ENCODE data around the gene C1orf35. TPM values are rescaled to one million over a fixed set of nuclear protein-coding genes. Genes with fewer than 3 reads are reported as not detected.

C1orf35 gene
- total and polyA plus RNA-seq, 9 of the 15 experiments (the other 6 are each of a cell fraction or from before 2014, with no cell fraction given): 3.2 to 48.7 (median 12.5) TPM

DNA sequence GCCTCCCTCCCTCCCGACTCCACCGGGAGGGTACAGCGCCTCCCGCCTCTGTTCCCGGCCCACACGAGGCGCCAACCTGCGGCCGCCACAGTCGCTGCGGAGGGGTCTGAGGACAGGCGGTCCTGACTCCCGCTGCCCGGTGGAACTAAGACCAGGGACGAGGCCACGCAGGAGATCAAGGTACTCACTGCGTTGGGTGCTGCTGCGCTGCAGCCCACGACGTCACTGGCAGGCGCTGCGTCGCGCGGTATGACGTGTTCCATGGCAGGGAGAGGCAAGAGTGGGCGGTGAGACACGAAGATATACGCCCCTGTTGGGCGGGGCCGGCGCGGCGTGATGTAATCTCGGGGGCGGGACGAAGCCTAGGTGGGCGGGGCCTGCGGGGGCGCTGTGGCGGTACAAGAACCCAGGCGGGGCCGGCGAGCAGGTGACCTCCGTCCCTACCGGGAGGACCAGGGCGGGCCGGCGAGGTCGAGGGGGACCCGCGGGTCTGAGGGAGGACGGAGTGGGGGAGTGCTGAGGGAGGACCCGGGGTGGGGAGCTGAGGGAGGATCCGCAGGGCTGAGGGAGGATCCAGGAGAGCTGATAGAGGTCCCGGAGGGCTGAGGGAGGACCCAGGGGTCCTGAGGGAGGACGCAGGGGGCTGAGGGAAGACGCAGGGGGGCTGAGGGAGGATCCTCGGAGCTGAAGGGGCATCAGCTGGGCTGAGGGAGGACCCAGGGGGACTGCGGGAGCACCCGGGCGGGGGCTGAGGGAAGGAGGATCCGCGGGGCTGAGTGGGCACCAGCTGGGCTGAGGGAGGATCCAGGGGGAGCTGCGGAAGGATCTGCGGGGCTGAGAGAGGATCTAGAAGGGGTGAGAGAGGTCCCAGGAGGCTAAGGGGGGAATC lies 6.2 kb upstream of the C1orf35 start, which contains the start of gene MRPL55 (continued):
- TF ChIP-seq, protein P1, sequence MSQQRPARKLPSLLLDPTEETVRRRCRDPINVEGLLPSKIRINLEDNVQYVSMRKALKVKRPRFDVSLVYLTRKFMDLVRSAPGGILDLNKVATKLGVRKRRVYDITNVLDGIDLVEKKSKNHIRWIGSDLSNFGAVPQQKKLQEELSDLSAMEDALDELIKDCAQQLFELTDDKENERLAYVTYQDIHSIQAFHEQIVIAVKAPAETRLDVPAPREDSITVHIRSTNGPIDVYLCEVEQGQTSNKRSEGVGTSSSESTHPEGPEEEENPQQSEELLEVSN (IDR thresholded peaks at IDR 0.05; ENCODE audit: borderline replicate concordance in 1 of 2, extremely low read depth in 1 of 2, insufficient read depth in 1 of 2, insufficient read length in 1 of 2, low read depth in 1 of 2, low read length in 1 of 2, poor library complexity in 1 of 2, severe bottlenecking in 1 of 2): peak; percentile 33 to 84
- no peak; the same call in 1 of the 2 replicates for TF ChIP-seq MITF (IDR thresholded peaks at IDR 0.05)
- TF ChIP-seq GTF2E2 (tag; IDR thresholded peaks at IDR 0.05): peak; percentile 64; the same call in 1 of the 2 replicates
- TF ChIP-seq MEIS2 (IDR thresholded peaks at IDR 0.05; ENCODE audit: partially characterized antibody): peak; percentile 80
- peak; percentile 100 for TF ChIP-seq CREB1 (IDR thresholded peaks at IDR 0.05)
- TF ChIP-seq CREB1 (CRISPR knock-in tag; IDR thresholded peaks at IDR 0.05): peak; percentile 100
- TF ChIP-seq LCOR (CRISPR knock-in tag; IDR thresholded peaks at IDR 0.05): peak; percentile 14; the same call in 1 of the 2 replicates
- no peak for TF ChIP-seq ZNF282 (CRISPR knock-in tag; IDR thresholded peaks at IDR 0.05)
- no peak for TF ChIP-seq DEAF1 (CRISPR knock-in tag; IDR thresholded peaks at IDR 0.05)
- TF ChIP-seq PHF8 (IDR thresholded peaks at IDR 0.05; ENCODE audit: borderline replicate concordance, low read length): peak; percentile 100
- TF ChIP-seq ZNF143 (CRISPR knock-in tag; IDR thresholded peaks at IDR 0.05): no peak
- TF ChIP-seq ZNF696 (CRISPR knock-in tag; conservative IDR thresholded peaks at IDR 0.05): no peak
- peak; percentile 15; the same call in 1 of the 2 replicates for TF ChIP-seq SOX6 (IDR thresholded peaks at IDR 0.05)
- peak; percentile 44 for TF ChIP-seq TOE1 (IDR thresholded peaks at IDR 0.05; ENCODE audit: borderline replicate concordance)
- peak; percentile 86; the same call in 1 of the 2 replicates for TF ChIP-seq TOE1 (CRISPR knock-in tag; IDR thresholded peaks at IDR 0.05; ENCODE audit: borderline replicate concordance, low read depth)
- TF ChIP-seq EP300 (IDR thresholded peaks at IDR 0.05; ENCODE audit: low read length): peak; percentile 68; the same call in 1 of the 2 replicates
- peak in 1 of 2 experiments; percentile 58; a peak in 1 of 3 replicates for TF ChIP-seq CBX3 (IDR thresholded peaks at IDR 0.05; ENCODE audit: borderline replicate concordance in 1 of 2, low read length in 2 of 2)
- TF ChIP-seq POLR2AphosphoS5 (IDR thresholded peaks at IDR 0.05; ENCODE audit: control insufficient read depth, insufficient read depth, low read depth, low read length): peak; percentile 87
- TF ChIP-seq NCOR1 (IDR thresholded peaks at IDR 0.05): no peak
- TF ChIP-seq NR2C1 (IDR thresholded peaks at IDR 0.05): no peak
- no peak for TF ChIP-seq NR2C1 (tag; IDR thresholded peaks at IDR 0.05)
- TF ChIP-seq MYC (IDR thresholded peaks at IDR 0.05; ENCODE audit: low read depth, low read length): peak; percentile 84
- TF ChIP-seq MYC (CRISPR knock-in tag; IDR thresholded peaks at IDR 0.05; ENCODE audit: borderline replicate concordance, low read depth): peak; percentile 71; the same call in 1 of the 2 replicates
- TF ChIP-seq CBX1 (IDR thresholded peaks at IDR 0.05; ENCODE audit: low read depth): 0 out of 2 replicates have a peak, but pooled peaks have one; percentile 81
- peak; percentile 59; the same call in 1 of the 2 replicates for TF ChIP-seq E2F3 (CRISPR knock-in tag; IDR thresholded peaks at IDR 0.05)
